Psoas muscle (tissue), 8 donors: ENCODE data around the gene ECI1. TPM values are rescaled to one million over a fixed set of nuclear protein-coding genes. Genes with fewer than 3 reads are reported as not detected.

Experiments used
- ATAC-seq, 4 donors: fragments of 200-7000 bp; cut with Tn5 transposase; one replicate each; pipeline ENCODE4 v1.9.1; 2020; ENCODE audit warnings: moderate library complexity in 3 of 4, mild to moderate bottlenecking in 2 of 4
- DNase-seq, 2 donors: peaks; one replicate each; pipeline ENCODE4 v3.0.0-alpha.2; 2020
- H3K27ac ChIP-seq: fragments of 200-600 bp; one replicate; pipeline ENCODE4 v1.8.0; 2022
- H3K27me3 ChIP-seq, 3 donors: fragments of 200-600 bp in 1 of 3; one replicate each; pipeline versions ENCODE4 v1.6.1 to v1.8.0; 2013 to 2022; ENCODE audit warnings: low read length in 2 of 3, mild to moderate bottlenecking in 2 of 3, moderate library complexity in 1 of 3; ENCODE audit not compliant: insufficient read depth in 3 of 3
- H3K36me3 ChIP-seq, 2 donors: fragments of 200-600 bp in 1 of 2; one replicate each; pipeline versions ENCODE4 v1.6.1 to v1.8.0; 2013 to 2022; ENCODE audit warnings: low read depth in 1 of 2, mild to moderate bottlenecking in 1 of 2, moderate library complexity in 1 of 2; ENCODE audit not compliant: insufficient read depth in 1 of 2
- H3K4me1 ChIP-seq: fragments of 200-600 bp; one replicate; pipeline ENCODE4 v1.8.0; 2022
- H3K4me3 ChIP-seq: fragments of 200-600 bp; one replicate; pipeline ENCODE4 v1.8.0; 2022; ENCODE audit warnings: mild to moderate bottlenecking
- H3K9me3 ChIP-seq: fragments of 200-600 bp; one replicate; pipeline ENCODE4 v1.8.0; 2022
- WGBS, 3 donors: extraction: QIAGEN DNeasy Blood & Tissue Kit; methylation state at CpG; one replicate each; pipeline versions ENCODE4 v1.1.6 to v1.1.7; 2013; 5-methylcytosine and 5-hydroxymethylcytosine counted together
- intact Hi-C, 2 donors: fragments of 100-400 bp; cut with DNase I; formaldehyde crosslinking; loops; one replicate each; pipeline versions ENCODE4 v1.11.0 to v1.14.2; 2022
- polyA plus RNA-seq, 3 donors: library from polyadenylated mRNA; stranded (reverse); fragments of 200-250 nt; gene quantifications; one replicate each; pipeline ENCODE4 v1.2.3, GENCODE V29; 2013
- total RNA-seq, 4 donors: library from RNA; stranded (reverse); fragmentation: NEBNext Ultra II Directional in 2 of 4; extraction: Animal tissue kit (Norgen Biotek cat#: 25700) in 2 of 4; gene quantifications; one replicate each; pipeline versions ENCODE4 v1.2.1 to v1.2.4, GENCODE V29; 2021 to 2023
- TF ChIP-seq, protein P1 (sequence below): fragments of 200-600 bp; IDR thresholded peaks from one replicate; pipeline ENCODE4 v1.8.0; 2022; ENCODE audit warnings: antibody characterized with exemption
- donor health status: healthy with polysubstance abuse.
- donor health status: DM: no; HTN: no; CAD: no; lungs with moderate emphysema.
- donor health status: Bipolar disorder and iron deficiency.
- donor health status: healthy.
- donor health status: DM: yes; HTN: yes; CAD: no.
- donor health status: DM: no; HTN: no; CAD: no.
- donor health status: DM: no; HTN: no; CAD: no.
- donor health status: DM: yes; HTN: yes; CAD: no.

Gene ECI1
- total and polyA plus RNA-seq, 7 donors = 81.7 to 205 (median 138) TPM

DNA sequence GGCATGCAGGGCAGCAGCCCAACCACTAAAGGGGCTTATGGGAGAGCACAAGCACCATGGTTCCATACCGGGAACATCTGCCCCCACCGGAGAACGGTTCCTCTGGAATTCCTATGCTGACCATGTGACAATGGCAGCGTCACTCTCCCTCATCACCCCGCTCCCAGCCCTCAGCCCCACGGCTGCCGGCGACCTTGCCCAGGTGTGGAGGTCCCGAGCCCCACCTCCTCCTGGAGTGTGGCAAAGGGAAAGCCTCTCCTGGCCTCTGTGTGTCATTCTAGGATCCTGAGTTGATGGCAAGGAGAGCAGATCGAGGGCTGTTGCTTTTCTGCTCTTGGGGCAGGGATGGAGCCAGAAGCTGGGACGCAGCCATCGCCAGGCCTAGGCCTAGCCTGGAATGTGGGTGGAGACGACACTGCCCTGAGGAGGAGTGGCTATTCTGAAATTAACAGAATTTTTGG lies 34.4 kb upstream of the ECI1 start:
- no peak for DNase-seq
- Histone ChIP-seq H3K4me3 (no peak overlapping the region), H3K27me3 (no peaks in the 10 kb centered on the region), H3K27ac (no peak overlapping the region), H3K36me3 (peaks cover 0 to 33% of the 10 kb centered on the region in 2 donors), H3K9me3 (no peaks in the 10 kb centered on the region), H3K4me1 (no peaks in the 10 kb centered on the region)
- intact Hi-C loops = loop anchor here in 1 of 2 donors (10.0 kb wide), 1 partner anchor 129 kb away; no protein-coding TSS in a partner anchor
- 85 to 87% (median 87%) methylated on average over 13 of the region's 13 CpGs for WGBS, 3 donors
- ATAC-seq = no peak
- TF ChIP-seq, protein P1, sequence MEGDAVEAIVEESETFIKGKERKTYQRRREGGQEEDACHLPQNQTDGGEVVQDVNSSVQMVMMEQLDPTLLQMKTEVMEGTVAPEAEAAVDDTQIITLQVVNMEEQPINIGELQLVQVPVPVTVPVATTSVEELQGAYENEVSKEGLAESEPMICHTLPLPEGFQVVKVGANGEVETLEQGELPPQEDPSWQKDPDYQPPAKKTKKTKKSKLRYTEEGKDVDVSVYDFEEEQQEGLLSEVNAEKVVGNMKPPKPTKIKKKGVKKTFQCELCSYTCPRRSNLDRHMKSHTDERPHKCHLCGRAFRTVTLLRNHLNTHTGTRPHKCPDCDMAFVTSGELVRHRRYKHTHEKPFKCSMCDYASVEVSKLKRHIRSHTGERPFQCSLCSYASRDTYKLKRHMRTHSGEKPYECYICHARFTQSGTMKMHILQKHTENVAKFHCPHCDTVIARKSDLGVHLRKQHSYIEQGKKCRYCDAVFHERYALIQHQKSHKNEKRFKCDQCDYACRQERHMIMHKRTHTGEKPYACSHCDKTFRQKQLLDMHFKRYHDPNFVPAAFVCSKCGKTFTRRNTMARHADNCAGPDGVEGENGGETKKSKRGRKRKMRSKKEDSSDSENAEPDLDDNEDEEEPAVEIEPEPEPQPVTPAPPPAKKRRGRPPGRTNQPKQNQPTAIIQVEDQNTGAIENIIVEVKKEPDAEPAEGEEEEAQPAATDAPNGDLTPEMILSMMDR = no peak

DNA sequence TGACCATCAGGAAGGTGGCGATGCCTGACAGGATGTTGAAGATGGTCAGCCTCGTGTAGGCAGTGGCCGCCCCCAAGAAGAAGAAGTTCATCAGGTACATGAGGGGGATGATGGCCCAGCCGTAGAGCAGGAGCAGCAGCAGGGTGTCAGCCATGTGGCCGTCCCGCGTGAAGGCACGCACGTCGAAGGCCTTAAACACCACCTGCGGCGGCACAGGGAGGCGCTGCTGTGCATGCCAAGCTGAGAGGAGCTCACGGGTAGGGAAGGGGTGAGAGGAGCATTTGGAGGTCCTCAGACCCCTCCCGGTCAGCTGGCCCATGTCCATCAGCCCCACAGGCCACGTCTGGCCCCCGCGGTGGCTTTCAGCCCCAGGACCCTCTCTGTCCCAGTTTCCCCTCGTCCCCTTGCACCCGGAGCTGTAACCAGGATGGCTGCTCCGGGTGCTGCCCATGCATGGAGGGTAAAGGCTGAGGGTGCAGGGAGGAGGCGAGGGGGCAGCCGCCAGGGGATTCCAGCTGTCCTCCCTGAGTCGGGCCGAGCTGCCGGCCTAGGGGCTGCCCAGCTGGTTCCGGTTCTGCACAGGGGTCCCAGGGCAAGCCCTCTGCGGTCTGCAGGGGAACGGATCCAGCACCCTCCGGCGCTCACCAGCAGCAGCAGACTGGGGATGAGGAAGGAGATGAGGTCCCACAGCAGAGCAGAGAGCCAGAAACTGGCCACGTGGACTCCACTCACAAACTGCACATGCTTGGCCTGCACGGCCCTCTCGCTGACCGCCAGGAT lies 33.6 kb upstream of the ECI1 start:
- Histone ChIP-seq H3K27me3 (no peaks in the 10 kb centered on the region), H3K36me3 (peaks cover 0 to 35% of the 10 kb centered on the region in 2 donors), H3K27ac (no peak overlapping the region), H3K4me3 (no peak overlapping the region), H3K9me3 (no peaks in the 10 kb centered on the region), H3K4me1 (no peaks in the 10 kb centered on the region)
- TF ChIP-seq, protein P1 = no peak
- ATAC-seq (no peak), DNase-seq (no peak)
- WGBS, 3 donors = 87 to 88% (median 87%) methylated on average over 30 to 35 of the region's 35 CpGs
- intact Hi-C loops = loop anchor here in 1 of 2 donors (10.0 kb wide), 1 partner anchor 130 kb away; no protein-coding TSS in a partner anchor

DNA sequence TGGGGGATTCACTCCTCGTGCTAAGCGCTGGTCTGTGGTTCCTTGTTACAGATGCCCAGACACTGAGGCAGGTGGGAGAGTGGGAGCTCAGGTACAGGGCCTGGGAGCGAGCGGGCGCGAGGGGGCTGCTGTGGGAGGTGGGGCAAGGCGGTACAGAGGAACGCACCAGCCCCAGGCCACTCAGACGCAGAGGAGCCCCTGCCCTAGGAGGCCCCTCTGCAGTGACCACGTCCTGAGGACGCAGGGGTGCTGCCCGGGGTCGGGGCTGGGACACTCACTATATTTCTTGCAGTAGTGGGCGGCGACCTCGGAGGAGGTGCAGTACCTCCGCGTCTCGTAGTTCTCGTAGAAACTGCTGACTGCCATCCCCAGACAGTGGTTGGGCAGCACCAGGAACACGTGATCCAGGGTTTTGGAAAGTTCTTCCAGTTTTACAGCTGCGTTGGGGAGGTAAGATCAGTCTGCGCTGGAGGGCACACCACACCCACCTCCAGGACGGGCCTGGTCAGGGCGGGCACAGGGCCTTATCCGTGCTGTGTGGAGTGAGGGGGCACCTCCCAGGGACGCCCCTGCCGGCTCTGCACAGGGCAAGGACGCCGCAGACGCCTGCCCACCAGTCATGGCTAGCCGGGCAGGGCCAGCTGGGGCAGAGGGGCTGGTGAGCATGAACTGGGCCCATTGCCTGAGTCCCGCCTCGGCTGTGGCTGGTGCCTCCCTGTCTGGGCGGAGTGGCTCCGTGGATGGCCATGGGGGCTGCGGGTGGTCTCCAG lies 32.8 kb upstream of the ECI1 start:
- no peak for ATAC-seq
- intact Hi-C loops = loop anchor here in 1 of 2 donors (10.0 kb wide), 1 partner anchor 131 kb away; no protein-coding TSS in a partner anchor
- WGBS, 3 donors = 89 to 92% (median 92%) methylated on average over 37 of the region's 37 CpGs
- H3K9me3 ChIP-seq = no peaks in the 10 kb centered on the region
- TF ChIP-seq, protein P1 = no peak
- H3K27me3 ChIP-seq = no peaks in the 10 kb centered on the region
- peaks cover 0 to 41% of the 10 kb centered on the region in 2 donors for H3K36me3 ChIP-seq
- no peak overlapping the region for H3K4me3 ChIP-seq
- no peak for DNase-seq
- no peak overlapping the region for H3K27ac ChIP-seq
- H3K4me1 ChIP-seq = no peaks in the 10 kb centered on the region

DNA sequence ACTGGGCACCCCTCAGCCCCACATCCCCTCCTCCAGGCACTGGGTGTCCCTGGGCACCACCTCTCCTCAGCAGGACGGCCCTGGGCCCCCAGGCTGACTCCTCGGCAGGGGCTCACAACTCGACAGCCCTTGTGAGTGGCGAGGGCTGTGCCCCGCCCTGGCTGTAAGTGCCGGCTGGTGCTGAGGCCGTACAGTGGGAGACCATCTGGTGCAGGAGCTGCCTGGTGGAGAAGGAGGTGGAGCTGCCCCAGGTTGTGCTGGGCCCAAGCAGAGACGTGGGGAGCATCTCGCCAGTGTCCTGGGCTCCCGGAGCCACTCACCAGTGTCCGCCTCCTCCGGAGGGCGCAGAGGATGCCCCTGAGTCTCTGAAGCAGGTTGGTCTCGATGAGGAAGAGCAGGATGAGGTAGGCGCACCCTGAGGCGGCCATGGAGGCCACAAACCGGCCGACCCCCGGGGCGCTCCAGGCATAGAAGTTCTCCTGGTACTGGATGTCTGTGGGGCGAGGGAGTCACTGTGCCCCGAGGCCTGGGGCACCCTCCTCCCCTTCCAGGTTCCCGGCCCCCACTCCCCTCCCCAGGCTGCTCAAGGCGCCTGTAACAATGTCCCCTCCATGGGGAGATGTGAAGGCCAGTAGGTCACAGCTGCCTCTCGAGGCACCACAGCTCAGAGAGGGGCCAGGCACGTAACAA lies 31.6 kb upstream of the ECI1 start:
- H3K27ac ChIP-seq = no peak overlapping the region
- no peaks in the 10 kb centered on the region for H3K9me3 ChIP-seq
- peaks cover 0 to 48% of the 10 kb centered on the region in 2 donors for H3K36me3 ChIP-seq
- no peak overlapping the region for H3K4me3 ChIP-seq
- H3K27me3 ChIP-seq = no peaks in the 10 kb centered on the region
- WGBS, 3 donors = 86 to 88% (median 87%) methylated on average over 24 to 26 of the region's 26 CpGs
- intact Hi-C loops = loop anchor here in 1 of 2 donors (10.0 kb wide), 1 partner anchor 132 kb away; no protein-coding TSS in a partner anchor
- DNase-seq (no peak), ATAC-seq (no peak)
- H3K4me1 ChIP-seq = no peaks in the 10 kb centered on the region
- TF ChIP-seq, protein P1 = no peak
